Neural progenitor cell (in vitro differentiated cells): Measurements from ENCODE around the gene BEAN1. TPM values are rescaled to one million over a fixed set of nuclear protein-coding genes. Genes with fewer than 3 reads are reported as not detected.

Experiments used
- DNase-seq: peaks from one replicate; pipeline ENCODE4 v3.0.0-alpha.2; 2016; ENCODE audit warnings: low spot score
- H2AFZ ChIP-seq: fragments of 200-600 bp; sonication (generic); replicated peaks from 2 replicates; pipeline ENCODE4 v1.6.1; 2016; ENCODE audit warnings: antibody characterized with exemption
- H3F3A ChIP-seq: fragments of 200-600 bp; sonication (generic); 2 replicates; pipeline ENCODE4 v1.6.1; 2016; ENCODE audit warnings: antibody characterized with exemption, low read depth
- H3K27ac ChIP-seq: fragments of 200-600 bp; sonication (generic); 2 replicates; pipeline ENCODE4 v1.5.1; 2016; ENCODE audit warnings: mild to moderate bottlenecking
- H3K27me3 ChIP-seq: fragments of 200-600 bp; sonication (generic); 2 replicates; pipeline ENCODE4 v1.6.1; 2016; ENCODE audit warnings: mild to moderate bottlenecking, moderate library complexity
- H3K36me3 ChIP-seq: fragments of 200-600 bp; sonication (generic); 2 replicates; pipeline ENCODE4 v1.5.1; 2016
- H3K4me1 ChIP-seq: fragments of 200-600 bp; sonication (generic); 2 replicates; pipeline ENCODE4 v1.6.1; 2016; ENCODE audit warnings: mixed run types
- H3K4me2 ChIP-seq: fragments of 200-600 bp; sonication (generic); 2 replicates; pipeline ENCODE4 v1.6.1; 2016
- H3K4me3 ChIP-seq: fragments of 200-600 bp; sonication (generic); 2 replicates; pipeline ENCODE4 v1.5.1; 2016
- H3K79me2 ChIP-seq: fragments of 200-600 bp; sonication (generic); 2 replicates; pipeline ENCODE4 v1.6.1; 2016; ENCODE audit warnings: low read depth
- H3K9ac ChIP-seq: fragments of 200-600 bp; sonication (generic); 2 replicates; pipeline ENCODE4 v1.6.1; 2016
- H3K9me3 ChIP-seq: fragments of 200-600 bp; sonication (generic); 2 replicates; pipeline ENCODE4 v1.5.1; 2016; ENCODE audit warnings: low read depth
- H4K20me1 ChIP-seq: fragments of 200-600 bp; sonication (generic); 2 replicates; pipeline ENCODE4 v1.6.1; 2016; ENCODE audit warnings: low read depth
- H3K27ac Mint-ChIP-seq: 3 replicates; pipeline ENCODE4 v1.8.0; 2021; ENCODE audit warnings: mixed read lengths
- H3K27me3 Mint-ChIP-seq: 2 replicates; pipeline ENCODE4 v1.8.0; 2022; ENCODE audit warnings: low read depth, mild to moderate bottlenecking, inconsistent platforms, moderate library complexity, mixed read lengths; ENCODE audit not compliant: insufficient read depth
- H3K36me3 Mint-ChIP-seq: 3 replicates; pipeline ENCODE4 v1.8.0; 2021; ENCODE audit warnings: mixed read lengths
- H3K4me1 Mint-ChIP-seq: 3 replicates; pipeline ENCODE4 v1.8.0; 2021; ENCODE audit warnings: mixed read lengths
- H3K4me3 Mint-ChIP-seq: 3 replicates; pipeline ENCODE4 v1.8.0; 2021; ENCODE audit warnings: mild to moderate bottlenecking, moderate library complexity, mixed read lengths
- H3K9me3 Mint-ChIP-seq: 3 replicates; pipeline ENCODE4 v1.8.0; 2020; ENCODE audit warnings: mixed read lengths
- EZH2 ChIP-seq: fragments of 200-600 bp; sonication (generic); IDR thresholded peaks from 2 replicates; pipeline ENCODE4 v1.6.1; 2017; ENCODE audit warnings: antibody characterized with exemption, mild to moderate bottlenecking, moderate library complexity
- EZH2phosphoT487 ChIP-seq: fragments of 200-600 bp; sonication (generic); IDR thresholded peaks from 2 replicates; pipeline ENCODE4 v1.6.1; 2017; ENCODE audit warnings: antibody characterized with exemption
- total RNA-seq: library from RNA; depleted of rRNA; stranded (reverse); fragments of >200 nt; gene quantifications from 2 replicates; pipeline ENCODE4 v1.2.3, GENCODE V29; 2015; ENCODE audit warnings: low replicate concordance
- TF ChIP-seq, protein P1 (sequence below): fragments of 200-600 bp; sonication (generic); IDR thresholded peaks from 2 replicates; pipeline ENCODE4 v1.5.1; 2017; ENCODE audit warnings: antibody characterized with exemption, mild to moderate bottlenecking

BEAN1 gene
- total RNA-seq, 1 donor from 2014 or later: 0.32 TPM

GRCh38 chr16:66475232-66475631 lies 48.1 kb downstream of the BEAN1 start:
- H3K4me3 Mint-ChIP-seq: no peak overlapping the region
- no peaks in the 10 kb centered on the region for H3K9me3 ChIP-seq
- no peak for DNase-seq
- H3K27me3 ChIP-seq: no peaks in the 10 kb centered on the region
- H3F3A ChIP-seq: no peaks in the 10 kb centered on the region
- H3K9ac ChIP-seq: no peak overlapping the region
- no peak overlapping the region for H3K27ac Mint-ChIP-seq
- no peaks in the 10 kb centered on the region for H4K20me1 ChIP-seq
- no peak overlapping the region for H3K27ac ChIP-seq
- H3K79me2 ChIP-seq: no peaks in the 10 kb centered on the region
- H3K36me3 Mint-ChIP-seq: no peaks in the 10 kb centered on the region
- no peak for TF ChIP-seq EZH2
- TF ChIP-seq EZH2phosphoT487: no peak
- TF ChIP-seq, protein P1, sequence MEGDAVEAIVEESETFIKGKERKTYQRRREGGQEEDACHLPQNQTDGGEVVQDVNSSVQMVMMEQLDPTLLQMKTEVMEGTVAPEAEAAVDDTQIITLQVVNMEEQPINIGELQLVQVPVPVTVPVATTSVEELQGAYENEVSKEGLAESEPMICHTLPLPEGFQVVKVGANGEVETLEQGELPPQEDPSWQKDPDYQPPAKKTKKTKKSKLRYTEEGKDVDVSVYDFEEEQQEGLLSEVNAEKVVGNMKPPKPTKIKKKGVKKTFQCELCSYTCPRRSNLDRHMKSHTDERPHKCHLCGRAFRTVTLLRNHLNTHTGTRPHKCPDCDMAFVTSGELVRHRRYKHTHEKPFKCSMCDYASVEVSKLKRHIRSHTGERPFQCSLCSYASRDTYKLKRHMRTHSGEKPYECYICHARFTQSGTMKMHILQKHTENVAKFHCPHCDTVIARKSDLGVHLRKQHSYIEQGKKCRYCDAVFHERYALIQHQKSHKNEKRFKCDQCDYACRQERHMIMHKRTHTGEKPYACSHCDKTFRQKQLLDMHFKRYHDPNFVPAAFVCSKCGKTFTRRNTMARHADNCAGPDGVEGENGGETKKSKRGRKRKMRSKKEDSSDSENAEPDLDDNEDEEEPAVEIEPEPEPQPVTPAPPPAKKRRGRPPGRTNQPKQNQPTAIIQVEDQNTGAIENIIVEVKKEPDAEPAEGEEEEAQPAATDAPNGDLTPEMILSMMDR: no peak
- peaks cover 11% of the 10 kb centered on the region for H3K4me1 Mint-ChIP-seq
- no peaks in the 10 kb centered on the region for H3K4me1 ChIP-seq
- H3K9me3 Mint-ChIP-seq: no peaks in the 10 kb centered on the region
- no peak overlapping the region for H3K4me3 ChIP-seq
- no peak overlapping the region for H3K4me2 ChIP-seq
- H3K27me3 Mint-ChIP-seq: peaks cover 10% of the 10 kb centered on the region
- H2AFZ ChIP-seq: no peak overlapping the region
- H3K36me3 ChIP-seq: no peaks in the 10 kb centered on the region

- no peak overlapping the region for H2AFZ ChIP-seq
- Mint-ChIP-seq H3K27me3 (peaks cover 10% of the 10 kb centered on the region), H3K4me1 (peaks cover 11% of the 10 kb centered on the region), H3K9me3 (no peaks in the 10 kb centered on the region), H3K27ac (no peak overlapping the region), H3K4me3 (peak overlapping the region; percentile 6), H3K36me3 (no peaks in the 10 kb centered on the region)
- H3K9ac ChIP-seq: no peak overlapping the region
- no peak for DNase-seq
- no peak overlapping the region for H3K4me3 ChIP-seq
- H4K20me1 ChIP-seq: no peaks in the 10 kb centered on the region
- H3K4me2 ChIP-seq: no peak overlapping the region
- no peaks in the 10 kb centered on the region for H3K36me3 ChIP-seq
- H3F3A ChIP-seq: no peaks in the 10 kb centered on the region
- no peaks in the 10 kb centered on the region for H3K27me3 ChIP-seq
- TF ChIP-seq EZH2 (no peak), EZH2phosphoT487 (no peak)
- TF ChIP-seq, protein P1: no peak
- H3K9me3 ChIP-seq: no peaks in the 10 kb centered on the region
- H3K27ac ChIP-seq: no peak overlapping the region
- no peaks in the 10 kb centered on the region for H3K4me1 ChIP-seq
- no peaks in the 10 kb centered on the region for H3K79me2 ChIP-seq
Observed at GRCh38 chr16:66476328-66477027, 49.4 kb downstream of the BEAN1 start.

DNA sequence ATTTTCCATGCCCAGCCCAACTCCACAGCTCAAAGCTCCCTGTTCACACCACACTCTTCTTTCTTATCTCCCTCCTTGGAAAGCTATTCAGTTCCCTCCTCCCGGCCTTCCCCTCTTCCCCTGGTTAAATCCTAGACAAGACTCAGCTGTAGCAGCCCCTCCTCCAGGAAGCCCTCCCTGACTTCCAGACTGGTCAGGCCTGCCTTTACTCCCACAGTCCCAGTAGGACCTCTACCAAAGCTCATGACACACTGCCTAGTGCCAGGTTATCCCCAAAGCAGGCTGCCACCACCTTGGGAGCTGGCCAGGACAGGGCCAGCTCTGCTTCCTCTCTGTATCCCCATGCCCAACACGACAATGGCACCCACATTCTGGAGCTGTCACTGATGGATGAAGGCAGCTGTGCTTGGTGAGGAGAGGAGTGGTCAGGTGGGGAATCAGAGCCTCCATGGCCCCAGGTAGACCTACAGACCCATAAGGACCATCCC lies 50.0 kb downstream of the BEAN1 start:
- H3K9ac ChIP-seq: no peak overlapping the region
- no peak for TF ChIP-seq EZH2phosphoT487
- TF ChIP-seq EZH2: no peak
- TF ChIP-seq, protein P1: no peak
- H3K4me3 Mint-ChIP-seq: peak overlapping the region; percentile 6

More for the DNA sequence above, 50.0 kb downstream of the BEAN1 start:
- H3K27ac Mint-ChIP-seq: peak overlapping the region; percentile 60
- H3K9me3 ChIP-seq: no peaks in the 10 kb centered on the region
- H3K79me2 ChIP-seq: no peaks in the 10 kb centered on the region
- H3K27me3 ChIP-seq: no peaks in the 10 kb centered on the region
- H3K4me2 ChIP-seq: no peak overlapping the region
- H3K4me1 ChIP-seq: no peaks in the 10 kb centered on the region
- H3F3A ChIP-seq: no peaks in the 10 kb centered on the region
- no peaks in the 10 kb centered on the region for H3K36me3 Mint-ChIP-seq
- no peaks in the 10 kb centered on the region for H3K9me3 Mint-ChIP-seq
- no peak overlapping the region for H3K4me3 ChIP-seq
- no peak for DNase-seq
- H3K4me1 Mint-ChIP-seq: peaks cover 8% of the 10 kb centered on the region
- H2AFZ ChIP-seq: no peak overlapping the region
- no peak overlapping the region for H3K27ac ChIP-seq
- peaks cover 8% of the 10 kb centered on the region for H3K27me3 Mint-ChIP-seq
- no peaks in the 10 kb centered on the region for H4K20me1 ChIP-seq
- no peaks in the 10 kb centered on the region for H3K36me3 ChIP-seq
